K562 (cell line): ENCODE results near the gene PRDM2. TPM values are rescaled to one million over a fixed set of nuclear protein-coding genes. Genes with fewer than 3 reads are reported as not detected.

Experiments
- EGR1 ChIP-seq: fragments of 450-650 bp; conservative IDR thresholded peaks from 2 replicates; pipeline ENCODE4 v1.6.1; 2017; ENCODE audit warnings: mild to moderate bottlenecking
- EHMT2 ChIP-seq: fragments of 450-650 bp; IDR thresholded peaks from 2 replicates; pipeline ENCODE4 v1.6.1; 2018; ENCODE audit warnings: antibody characterized with exemption
- FOS ChIP-seq: IDR thresholded peaks from 3 replicates; pipeline ENCODE4 v1.6.1; 2011; ENCODE audit not compliant: insufficient read length; ENCODE audit errors: extremely low read depth
- MTA1 ChIP-seq: fragments of 450-650 bp; IDR thresholded peaks from 2 replicates; pipeline ENCODE4 v1.6.1; 2017; ENCODE audit warnings: borderline replicate concordance
- MYBL2 ChIP-seq, 2 experiments: fragments of 450-650 bp in 1 of 2; sonication (generic) in 1 of 2; formaldehyde crosslinking in 1 of 2; IDR thresholded peaks; 2 replicates each; pipeline versions ENCODE4 v1.6.1 to v1.8.1; 2017 to 2022; ENCODE audit warnings: borderline replicate concordance in 1 of 2, inconsistent platforms in 1 of 2, low read depth in 1 of 2, mild to moderate bottlenecking in 1 of 2, missing genetic modification reagents in 1 of 2, moderate library complexity in 1 of 2
- NR4A1 ChIP-seq, 2 experiments: fragments of 250-450 bp in 1 of 2; fragments of 450-650 bp in 1 of 2; sonication (Bioruptor Pico) in 1 of 2; IDR thresholded peaks; 2 replicates each; pipeline versions ENCODE4 v1.4.0 to v1.6.1; 2016 to 2020; ENCODE audit warnings: mild to moderate bottlenecking in 2 of 2, missing compliant biosample characterization in 1 of 2, missing genetic modification characterization in 1 of 2, moderate library complexity in 1 of 2
- SAFB2 ChIP-seq: fragments of 200-400 bp; formaldehyde crosslinking; IDR thresholded peaks from 2 replicates; pipeline ENCODE4 v1.6.1; 2018; ENCODE audit warnings: borderline replicate concordance, low read length, low read depth, moderate library complexity; ENCODE audit not compliant: severe bottlenecking
- STAT5A ChIP-seq: IDR thresholded peaks from 2 replicates; pipeline ENCODE4 v1.6.1; 2012; ENCODE audit warnings: low read length, inconsistent platforms, borderline replicate concordance
- TFAM ChIP-seq: fragments of 250-450 bp; sonication (Bioruptor Pico); conservative IDR thresholded peaks from 2 replicates; pipeline ENCODE4 v1.5.0; 2021; ENCODE audit warnings: mild to moderate bottlenecking, moderate library complexity
- ZBTB11 ChIP-seq, 3 experiments: fragments of 200-800 bp in 1 of 3; fragments of 250-450 bp in 1 of 3; fragments of 450-650 bp in 1 of 3; sonication (Bioruptor Pico) in 1 of 3; sonication (Bioruptor generic) in 1 of 3; formaldehyde crosslinking in 1 of 3; IDR thresholded peaks; 2 replicates each; pipeline versions ENCODE4 v1.6.1 to v1.8.0; 2016 to 2022; ENCODE audit warnings: mild to moderate bottlenecking in 2 of 3, missing genetic modification characterization in 2 of 3, missing compliant biosample characterization in 1 of 3, moderate library complexity in 1 of 3
- ZNF785 ChIP-seq: fragments of 250-450 bp; sonication (Bioruptor Pico); IDR thresholded peaks from 2 replicates; pipeline ENCODE4 v1.4.0; 2020; ENCODE audit warnings: mild to moderate bottlenecking
- polyA plus RNA-seq, 8 experiments: library from polyadenylated mRNA; depleted of rRNA in 4 of 8; stranded (reverse) in 5 of 8; unstranded in 3 of 8; fragments of >200 nt; fragmentation: Nextera tagmentation in 2 of 8; fragmentation: Illumina TruSeq in 1 of 8; extraction: Ambion mirVana in 2 of 8; extraction: Trizol in 1 of 8; gene quantifications; 2 replicates each; pipeline versions ENCODE4 v1.2.1 to v1.2.3, GENCODE V29; 2011 to 2014; ENCODE audit warnings: inconsistent platforms in 1 of 8, missing spikeins in 1 of 8
- total RNA-seq, 7 experiments: library from RNA; depleted of rRNA in 6 of 7; stranded (reverse); fragments of >200 nt in 6 of 7; fragmentation: Illumina TruSeq in 2 of 7; extraction: Trizol in 2 of 7; gene quantifications; 2 replicates each; pipeline versions ENCODE4 v1.2.1 to v1.2.3, GENCODE V29; 2011 to 2021; ENCODE audit warnings: low replicate concordance in 1 of 7

PRDM2 gene
- total and polyA plus RNA-seq, 9 of the 15 experiments (the other 6 are each of a cell fraction or from before 2014, with no cell fraction given) = 5.4 to 27.6 (median 12.5) TPM

DNA sequence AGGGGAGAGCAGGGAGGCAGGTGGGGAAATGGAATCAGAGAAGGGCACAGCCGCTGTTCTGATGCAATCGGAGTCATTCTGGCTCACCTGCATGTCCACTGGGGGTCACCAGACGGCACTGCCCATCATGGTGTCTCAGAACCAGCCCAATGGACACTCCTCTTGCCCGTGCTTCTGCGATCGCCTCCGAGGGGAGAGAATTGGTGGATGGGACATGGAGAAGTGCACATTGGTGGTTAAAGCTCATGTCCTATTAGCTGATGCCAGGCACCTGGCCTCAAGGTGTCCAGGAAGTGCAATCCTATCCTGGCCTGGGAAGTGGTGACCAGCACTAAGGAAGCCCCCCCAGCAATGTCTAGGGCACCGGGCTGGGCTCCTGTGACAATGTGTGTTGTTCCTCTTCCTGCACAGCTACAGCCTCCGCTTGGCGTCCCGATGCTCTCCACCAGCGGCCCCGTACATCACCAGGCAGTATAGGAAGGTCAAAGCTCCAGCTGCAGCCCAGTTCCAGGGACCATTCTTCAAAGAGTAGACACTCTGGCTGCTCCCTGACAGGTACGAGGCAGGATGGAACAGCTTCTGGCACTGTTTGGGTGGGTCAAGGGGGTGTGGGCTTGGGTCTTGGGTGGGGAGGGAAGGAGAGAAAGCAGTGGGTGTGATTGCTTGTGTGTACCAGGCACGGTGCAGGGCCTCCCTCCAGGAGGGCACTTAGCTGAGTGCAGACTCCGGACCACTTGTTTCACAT is 116.2 kb downstream of the PRDM2 start (continued):
- no peak for TF ChIP-seq ZBTB11 (CRISPR knock-in tag; IDR thresholded peaks at IDR 0.05)
- TF ChIP-seq FOS = no peak
- no peak for TF ChIP-seq ZNF785 (CRISPR knock-in tag)
- no peak for TF ChIP-seq MYBL2 (IDR thresholded peaks at IDR 0.05; ENCODE audit: low read depth)
- TF ChIP-seq MYBL2 (CRISPR knock-in tag; IDR thresholded peaks at IDR 0.05; ENCODE audit: borderline replicate concordance) = no peak
- TF ChIP-seq MTA1 = no peak
- TF ChIP-seq NR4A1 (CRISPR knock-in tag; IDR thresholded peaks at IDR 0.05) = no peak
- no peak for TF ChIP-seq NR4A1 (tag; IDR thresholded peaks at IDR 0.05)
- TF ChIP-seq EGR1 = no peak
- no peak for TF ChIP-seq STAT5A
- no peak for TF ChIP-seq TFAM
- no peak for TF ChIP-seq EHMT2
- no peak for TF ChIP-seq SAFB2
